ENCODE measurements around the gene TRMT2A.

- no peak for TF ChIP-seq POLR2A (IDR thresholded peaks at IDR 0.05)
- TF ChIP-seq, protein P1, sequence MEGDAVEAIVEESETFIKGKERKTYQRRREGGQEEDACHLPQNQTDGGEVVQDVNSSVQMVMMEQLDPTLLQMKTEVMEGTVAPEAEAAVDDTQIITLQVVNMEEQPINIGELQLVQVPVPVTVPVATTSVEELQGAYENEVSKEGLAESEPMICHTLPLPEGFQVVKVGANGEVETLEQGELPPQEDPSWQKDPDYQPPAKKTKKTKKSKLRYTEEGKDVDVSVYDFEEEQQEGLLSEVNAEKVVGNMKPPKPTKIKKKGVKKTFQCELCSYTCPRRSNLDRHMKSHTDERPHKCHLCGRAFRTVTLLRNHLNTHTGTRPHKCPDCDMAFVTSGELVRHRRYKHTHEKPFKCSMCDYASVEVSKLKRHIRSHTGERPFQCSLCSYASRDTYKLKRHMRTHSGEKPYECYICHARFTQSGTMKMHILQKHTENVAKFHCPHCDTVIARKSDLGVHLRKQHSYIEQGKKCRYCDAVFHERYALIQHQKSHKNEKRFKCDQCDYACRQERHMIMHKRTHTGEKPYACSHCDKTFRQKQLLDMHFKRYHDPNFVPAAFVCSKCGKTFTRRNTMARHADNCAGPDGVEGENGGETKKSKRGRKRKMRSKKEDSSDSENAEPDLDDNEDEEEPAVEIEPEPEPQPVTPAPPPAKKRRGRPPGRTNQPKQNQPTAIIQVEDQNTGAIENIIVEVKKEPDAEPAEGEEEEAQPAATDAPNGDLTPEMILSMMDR (IDR thresholded peaks at IDR 0.05): no peak
These were observed 26.2 kb downstream of the TRMT2A start for GRCh38 chr22:20090730-20091240.

Data from body of pancreas (tissue), 4 donors.